Esophagus squamous epithelium (tissue), 5 donors: ENCODE data around the gene LIN28B. TPM values are rescaled to one million over a fixed set of nuclear protein-coding genes. Genes with fewer than 3 reads are reported as not detected.

Source experiments
- DNase-seq: peaks from one replicate; lab custom pipeline; 2025; lab: John Stamatoyannopoulos, UW
- H3K27ac ChIP-seq, 4 donors: fragments of 200-600 bp; sonication (generic); one replicate each; pipeline ENCODE4 v1.5.1; 2016 to 2019; ENCODE audit warnings: mild to moderate bottlenecking in 1 of 4
- H3K27me3 ChIP-seq, 4 donors: fragments of 200-600 bp; sonication (generic); 1 replicate in 3 of 4; 2 replicates in 1 of 4; pipeline versions ENCODE4 v1.5.1 to v1.6.0; 2017 to 2021; ENCODE audit warnings: antibody characterized with exemption in 1 of 4
- H3K36me3 ChIP-seq, 3 donors: fragments of 200-600 bp; sonication (generic); one replicate each; pipeline ENCODE4 v1.5.1; 2016 to 2019
- H3K4me1 ChIP-seq, 3 donors: fragments of 200-600 bp; sonication (generic); one replicate each; pipeline ENCODE4 v1.5.1; 2017 to 2019
- H3K4me3 ChIP-seq, 4 donors: fragments of 200-600 bp; sonication (generic); 1 replicate in 3 of 4; 2 replicates in 1 of 4; pipeline ENCODE4 v1.5.1; 2016 to 2019; ENCODE audit warnings: mild to moderate bottlenecking in 2 of 4, moderate library complexity in 1 of 4
- H3K9me3 ChIP-seq, 3 donors: fragments of 200-600 bp; sonication (generic); one replicate each; pipeline ENCODE4 v1.5.1; 2016 to 2019
- POLR2A ChIP-seq, 4 donors: fragments of 450-650 bp; IDR thresholded peaks; one replicate each; pipeline ENCODE4 v1.6.1; 2017; ENCODE audit warnings: antibody characterized with exemption in 4 of 4, mild to moderate bottlenecking in 4 of 4, moderate library complexity in 3 of 4
- WGBS, 2 donors: methylation state at CpG; one replicate each; pipeline ENCODE4 v1.1.5; 2018; 5-methylcytosine and 5-hydroxymethylcytosine counted together
- intact Hi-C: fragments of 100-400 bp; cut with DNase I; formaldehyde crosslinking; loops from one replicate; pipeline ENCODE4 v1.15.0; 2022
- total RNA-seq, 4 donors: library from RNA; depleted of rRNA; stranded (reverse); fragments of >200 nt; gene quantifications; one replicate each; pipeline ENCODE4 v1.1.0, GENCODE V29; 2016
- TF ChIP-seq, protein P1 (sequence below), 6 experiments: fragments of 450-650 bp in 4 of 6; fragments of 200-600 bp in 2 of 6; sonication (generic) in 2 of 6; IDR thresholded peaks; one replicate each; pipeline ENCODE4 v1.5.1; 2016 to 2019; ENCODE audit warnings: antibody characterized with exemption in 6 of 6, mild to moderate bottlenecking in 4 of 6, moderate library complexity in 4 of 6
- donor health status: DM: yes; HTN: yes; CAD: no.

The LIN28B gene, protein sequence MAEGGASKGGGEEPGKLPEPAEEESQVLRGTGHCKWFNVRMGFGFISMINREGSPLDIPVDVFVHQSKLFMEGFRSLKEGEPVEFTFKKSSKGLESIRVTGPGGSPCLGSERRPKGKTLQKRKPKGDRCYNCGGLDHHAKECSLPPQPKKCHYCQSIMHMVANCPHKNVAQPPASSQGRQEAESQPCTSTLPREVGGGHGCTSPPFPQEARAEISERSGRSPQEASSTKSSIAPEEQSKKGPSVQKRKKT
- not detected for total RNA-seq

DNA sequence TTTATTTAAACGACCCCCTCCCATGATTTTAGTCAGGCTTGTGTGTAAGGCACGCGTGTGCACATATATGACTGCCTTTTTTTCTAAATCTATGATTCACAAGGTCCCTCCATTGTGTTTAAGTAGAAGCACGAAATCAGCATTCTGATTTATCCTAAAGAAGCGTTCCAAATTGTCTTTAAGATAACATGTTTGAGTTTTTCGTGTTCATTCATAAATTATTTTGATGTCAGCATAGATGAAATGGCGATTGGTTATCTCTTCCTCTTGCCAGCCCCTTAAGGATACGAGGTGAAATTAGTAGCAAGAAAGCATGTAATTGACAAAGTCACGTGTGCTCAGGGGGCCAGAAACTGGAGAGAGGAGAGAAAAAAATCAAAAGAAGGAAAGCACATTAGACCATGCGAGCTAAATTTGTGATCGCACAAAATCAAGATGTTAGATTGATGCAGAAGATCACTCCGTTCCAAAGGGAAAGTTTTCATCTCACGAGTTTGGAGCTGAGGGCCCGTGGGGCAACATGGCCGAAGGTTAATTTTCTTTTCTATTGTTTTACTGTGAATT, at the start of gene LIN28B:
TSS of gene LIN28B (plus strand) at position 377 of the 564 bp plus-strand sequence. CDS start at position 521, 144 bp downstream.
- no peak for DNase-seq
- no peak within 1 kb of the TSS for H3K4me3 ChIP-seq
- TF ChIP-seq, protein P1, sequence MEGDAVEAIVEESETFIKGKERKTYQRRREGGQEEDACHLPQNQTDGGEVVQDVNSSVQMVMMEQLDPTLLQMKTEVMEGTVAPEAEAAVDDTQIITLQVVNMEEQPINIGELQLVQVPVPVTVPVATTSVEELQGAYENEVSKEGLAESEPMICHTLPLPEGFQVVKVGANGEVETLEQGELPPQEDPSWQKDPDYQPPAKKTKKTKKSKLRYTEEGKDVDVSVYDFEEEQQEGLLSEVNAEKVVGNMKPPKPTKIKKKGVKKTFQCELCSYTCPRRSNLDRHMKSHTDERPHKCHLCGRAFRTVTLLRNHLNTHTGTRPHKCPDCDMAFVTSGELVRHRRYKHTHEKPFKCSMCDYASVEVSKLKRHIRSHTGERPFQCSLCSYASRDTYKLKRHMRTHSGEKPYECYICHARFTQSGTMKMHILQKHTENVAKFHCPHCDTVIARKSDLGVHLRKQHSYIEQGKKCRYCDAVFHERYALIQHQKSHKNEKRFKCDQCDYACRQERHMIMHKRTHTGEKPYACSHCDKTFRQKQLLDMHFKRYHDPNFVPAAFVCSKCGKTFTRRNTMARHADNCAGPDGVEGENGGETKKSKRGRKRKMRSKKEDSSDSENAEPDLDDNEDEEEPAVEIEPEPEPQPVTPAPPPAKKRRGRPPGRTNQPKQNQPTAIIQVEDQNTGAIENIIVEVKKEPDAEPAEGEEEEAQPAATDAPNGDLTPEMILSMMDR (IDR thresholded peaks at IDR 0.05) = no peak
- no peak for TF ChIP-seq POLR2A (IDR thresholded peaks at IDR 0.05)

DNA sequence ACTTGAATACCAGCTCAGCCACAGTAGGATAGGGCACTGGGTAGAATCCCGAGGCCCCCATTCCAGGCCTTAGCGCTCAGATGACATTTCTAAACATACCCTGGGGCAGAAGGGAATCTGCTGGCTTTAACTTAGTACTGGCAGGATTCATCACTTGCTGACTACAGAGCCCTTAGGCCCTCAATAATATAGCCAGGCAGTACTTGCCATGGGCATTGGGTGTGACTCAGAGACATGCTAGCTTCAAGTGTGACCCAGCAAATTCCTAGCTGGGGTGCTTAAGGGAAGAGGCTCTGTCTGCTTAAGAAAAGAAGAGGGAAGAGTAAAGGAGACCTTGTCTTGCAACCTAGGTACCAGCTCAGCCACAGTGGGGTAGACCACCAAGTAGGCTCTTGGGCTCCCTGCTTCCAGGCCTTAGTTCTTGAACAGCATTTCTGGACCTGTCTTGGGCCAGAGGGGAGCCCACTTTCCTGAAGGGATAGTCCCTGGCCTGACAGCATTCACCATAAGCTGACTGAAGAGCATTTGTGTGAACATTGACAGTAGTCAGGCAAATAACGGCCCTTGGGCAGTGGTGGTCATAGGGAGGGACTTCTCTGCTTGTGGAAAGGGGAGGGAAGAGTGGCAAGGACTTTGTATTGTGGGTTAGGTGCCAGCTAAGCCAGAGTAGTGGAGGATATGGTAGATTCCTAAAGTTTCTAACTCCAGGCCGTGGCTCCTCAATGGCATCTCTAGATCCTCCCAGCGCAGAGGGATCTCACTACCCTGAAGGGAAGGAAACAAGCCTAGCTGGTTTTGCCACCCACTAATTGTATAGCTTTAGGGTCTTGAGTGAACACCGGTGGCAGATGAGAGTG, 48.6 kb upstream of the LIN28B start:
- no peaks in the 10 kb centered on the region for H3K36me3 ChIP-seq
- no peak overlapping the region for H3K27ac ChIP-seq
- no peak for DNase-seq
- H3K4me3 ChIP-seq = no peak overlapping the region
- 67 to 80% methylated on average over 5 of the region's 6 CpGs for WGBS, 2 donors
- no peaks in the 10 kb centered on the region for H3K4me1 ChIP-seq
- intact Hi-C loops = no loop called here
- no peak for TF ChIP-seq POLR2A (IDR thresholded peaks at IDR 0.05)
- TF ChIP-seq, protein P1 (IDR thresholded peaks at IDR 0.05) = no peak
- no peaks in the 10 kb centered on the region for H3K27me3 ChIP-seq
- H3K9me3 ChIP-seq = no peaks in the 10 kb centered on the region

More for the DNA sequence above, at the start of gene LIN28B:
- peaks cover 0 to 4% (median 0%) of the 10 kb centered on the region in 3 donors for H3K9me3 ChIP-seq
- intact Hi-C loops = no loop called here
- H3K27me3 ChIP-seq = peaks cover 0 to 96% (median 50%) of the 10 kb centered on the region in 4 donors
- peaks cover 0 to 10% (median 0%) of the 10 kb centered on the region in 3 donors for H3K4me1 ChIP-seq
- no peaks in the 10 kb centered on the region for H3K36me3 ChIP-seq
- WGBS, 2 donors = 10 to 12% methylated on average over 15 of the region's 15 CpGs
- H3K27ac ChIP-seq = no peak within 1 kb of the TSS

DNA sequence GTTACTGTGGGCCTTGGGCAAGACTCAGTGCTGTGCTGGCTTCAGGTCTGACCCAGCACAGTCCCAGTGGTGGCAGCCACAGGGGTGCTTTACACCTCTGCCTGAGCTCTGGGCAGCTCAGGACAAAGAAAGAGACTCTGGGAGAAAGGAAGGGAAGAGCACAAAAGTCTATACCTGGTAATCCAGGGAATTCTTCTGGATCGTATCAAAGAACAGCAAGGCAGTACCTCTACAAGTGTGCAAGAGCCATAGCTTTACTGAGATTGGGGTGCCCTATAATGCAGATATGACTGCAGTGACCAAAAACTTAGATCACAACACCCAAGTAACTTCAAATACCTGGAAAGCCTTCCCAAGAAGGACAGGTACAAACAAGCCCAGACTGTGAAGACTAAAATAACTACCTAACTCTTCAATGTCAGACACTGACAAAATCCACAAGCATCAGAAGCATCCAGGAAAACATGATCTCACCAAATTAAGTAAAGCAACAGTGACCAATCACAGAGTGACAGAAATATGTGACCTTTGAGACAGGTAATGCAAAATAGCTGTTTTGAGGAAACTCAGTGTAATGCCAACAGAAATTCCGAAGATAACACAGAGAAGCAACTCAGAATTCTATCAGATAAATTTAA, 47.9 kb upstream of the LIN28B start:
- Histone ChIP-seq H3K4me3 (no peak overlapping the region), H3K27ac (no peak overlapping the region), H3K27me3 (no peaks in the 10 kb centered on the region), H3K4me1 (no peaks in the 10 kb centered on the region), H3K9me3 (no peaks in the 10 kb centered on the region), H3K36me3 (no peaks in the 10 kb centered on the region)
- intact Hi-C loops = no loop called here
- DNase-seq = no peak
- WGBS, 2 donors = 60 to 74% methylated on average over 2 of the region's 2 CpGs
- TF ChIP-seq POLR2A (IDR thresholded peaks at IDR 0.05) = no peak
- TF ChIP-seq, protein P1 (IDR thresholded peaks at IDR 0.05) = no peak

DNA sequence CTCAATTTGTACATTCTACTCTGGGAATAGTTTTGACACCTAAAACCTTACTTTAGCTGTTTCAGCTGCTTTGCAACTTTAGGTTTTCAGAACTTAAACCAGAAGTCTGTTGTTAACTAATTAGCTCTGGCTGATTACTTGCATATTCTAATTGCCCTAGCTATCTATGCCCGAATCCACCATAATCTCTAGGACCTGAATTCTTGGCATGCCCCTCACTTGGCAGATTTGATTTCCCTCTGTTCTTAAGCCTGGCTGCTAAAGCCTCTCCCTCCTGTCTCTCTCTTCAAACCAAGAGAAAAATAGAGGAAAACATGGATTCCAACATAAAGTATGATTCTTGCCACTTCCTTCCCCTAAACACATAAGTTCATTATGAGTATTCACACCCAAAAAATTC, 35.0 kb upstream of the LIN28B start:
- Histone ChIP-seq H3K4me3 (no peak overlapping the region), H3K9me3 (no peaks in the 10 kb centered on the region), H3K36me3 (no peaks in the 10 kb centered on the region), H3K27me3 (peaks cover 0 to 19% (median 0%) of the 10 kb centered on the region in 4 donors), H3K4me1 (no peaks in the 10 kb centered on the region), H3K27ac (no peak overlapping the region)
- TF ChIP-seq POLR2A (IDR thresholded peaks at IDR 0.05) = no peak
- TF ChIP-seq, protein P1 (IDR thresholded peaks at IDR 0.05) = no peak
- DNase-seq = no peak
- intact Hi-C loops = no loop called here
- whole genome bisulfite sequencing, 2 donors = 36 to 58% methylated on average over 1 of the region's 1 CpG
